Measurements from ENCODE around the gene HYCC2. TPM values are rescaled to one million over a fixed set of nuclear protein-coding genes. Genes with fewer than 3 reads are reported as not detected.
"Not testable (repeated sequence)": the region's sequence is repeated elsewhere in the genome, so short reads cannot be mapped to it uniquely, and the experiment has no call there.

Gene HYCC2
- total RNA-seq, 1 donor from 2014 or later, result 17.1 TPM

DNA sequence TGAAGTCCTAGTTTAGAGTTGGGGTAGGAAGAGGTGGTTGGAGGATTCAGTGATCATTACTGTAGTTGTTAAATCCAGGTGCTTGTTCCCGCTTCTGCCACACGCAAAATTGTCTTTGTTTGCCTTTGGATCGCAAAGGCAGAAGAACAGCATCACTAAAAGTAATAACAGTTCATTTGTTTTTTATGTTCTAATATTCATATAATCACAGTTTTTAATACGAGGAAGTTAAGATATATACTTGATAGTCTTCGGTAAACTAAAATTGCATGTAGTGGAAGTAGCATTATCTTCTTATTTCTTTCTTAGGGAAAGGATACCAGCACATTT is 695 bp upstream of the HYCC2 start:
- peak; percentile 14 for DNase-seq (ENCODE audit: low read depth)

DNA sequence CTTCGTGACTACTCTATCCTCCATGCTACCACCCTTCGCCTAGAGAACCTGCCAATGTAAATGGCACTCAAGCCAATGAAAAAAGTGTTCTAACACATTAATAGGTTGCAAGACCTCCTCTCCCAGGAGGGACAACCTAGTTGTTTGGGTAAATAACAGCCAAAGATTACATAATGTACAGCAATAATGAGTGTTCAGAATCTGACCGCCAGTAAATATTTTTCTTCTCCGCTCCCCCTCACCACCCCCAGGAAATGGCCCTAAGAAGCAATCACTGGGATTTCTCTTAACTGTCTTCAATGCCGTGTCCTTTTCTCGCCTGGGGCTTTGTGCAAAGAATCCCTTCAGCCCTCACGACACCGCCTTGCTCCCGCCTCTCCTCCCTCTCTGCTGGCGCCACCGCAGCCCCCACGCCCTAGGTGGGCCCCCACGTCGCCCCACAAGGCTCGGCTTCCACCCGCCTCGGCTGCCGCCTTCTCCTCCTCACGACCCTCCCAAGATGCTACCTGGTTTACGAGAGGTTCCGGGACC is 458 bp downstream of the HYCC2 start:
- DNase-seq (ENCODE audit: low read depth), result peak; percentile 45

DNA sequence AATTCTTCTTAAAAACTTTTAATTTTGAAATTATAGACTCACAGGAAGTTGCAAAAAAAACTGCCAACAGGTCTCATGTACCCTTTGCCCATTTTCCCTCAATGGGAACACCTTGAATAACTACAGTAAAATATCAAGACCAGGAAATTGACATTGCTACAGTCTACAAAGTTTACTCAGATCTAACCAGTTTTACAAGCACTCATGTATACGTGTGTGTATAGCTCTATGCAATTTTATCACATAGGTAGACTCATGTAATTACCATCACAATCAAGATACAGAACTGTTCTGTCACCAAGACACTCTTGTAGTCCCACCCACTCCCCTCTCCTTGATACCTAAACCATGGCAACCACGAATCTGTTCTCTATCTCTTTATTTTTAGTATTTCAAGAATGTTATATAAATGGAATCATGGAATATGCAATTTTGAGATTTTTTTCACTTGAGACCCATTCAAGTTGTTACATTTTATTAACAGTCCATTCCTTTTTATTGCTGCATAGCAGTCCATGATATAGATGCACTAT is 6.6 kb downstream of the HYCC2 start:
- no peak for DNase-seq (ENCODE audit: low read depth)

DNA sequence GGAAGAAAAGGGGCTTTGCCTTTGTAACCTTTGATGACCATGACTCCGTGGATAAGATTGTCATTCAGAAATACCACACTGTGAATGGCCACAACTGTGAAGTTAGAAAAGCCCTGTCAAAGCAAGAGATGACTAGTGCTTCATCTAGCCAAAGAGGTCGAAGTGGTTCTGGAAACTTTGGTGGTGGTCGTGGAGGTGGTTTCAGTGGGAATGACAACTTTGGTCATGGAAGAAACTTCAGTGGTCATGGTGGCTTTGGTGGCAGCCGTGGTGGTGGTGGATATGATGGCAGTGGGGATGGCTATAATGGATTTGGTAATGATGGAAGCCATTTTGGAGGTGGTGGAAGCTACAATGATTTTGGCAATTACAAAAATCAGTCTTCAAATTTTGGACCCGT is 8.0 kb downstream of the HYCC2 start:
- not testable (repeated sequence) for DNase-seq (ENCODE audit: low read depth)

DNA sequence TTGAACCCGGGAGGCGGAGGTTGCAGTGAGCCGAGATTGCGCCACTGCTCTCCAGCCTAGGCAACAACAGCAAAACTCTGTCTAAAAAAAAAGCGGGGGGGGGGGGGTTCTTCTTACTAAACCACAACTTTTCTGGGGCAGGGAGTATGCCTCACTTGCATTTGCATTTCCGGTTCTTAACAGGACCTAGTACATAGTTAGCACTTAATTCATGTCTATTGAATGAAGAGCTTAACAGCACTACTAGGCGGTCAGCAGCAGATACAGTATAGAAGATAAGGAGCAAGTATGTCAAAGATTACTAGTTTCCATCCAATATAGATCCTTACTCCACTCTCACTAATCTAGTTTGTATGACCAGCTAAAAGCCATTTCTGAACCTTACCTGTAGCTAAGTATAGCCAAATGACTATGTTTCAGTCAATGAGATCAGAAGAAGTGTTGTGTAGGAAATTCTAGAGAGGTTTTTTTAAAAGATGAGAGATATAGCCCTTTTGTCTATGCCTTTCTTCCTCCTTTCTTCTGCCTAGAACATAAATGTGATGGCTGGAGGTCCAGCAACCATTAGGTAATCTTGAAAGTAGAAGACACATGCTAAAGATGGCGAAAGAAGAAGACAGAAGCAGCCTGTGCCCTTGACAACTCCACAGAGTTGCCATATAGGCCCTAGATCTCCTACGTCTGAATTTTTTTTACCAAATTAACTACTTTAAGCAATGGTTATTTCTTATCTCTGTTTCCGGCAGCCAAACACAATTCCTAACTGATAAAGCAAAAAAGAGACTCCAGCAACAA is 11.3 kb downstream of the HYCC2 start:
- no peak for DNase-seq (ENCODE audit: low read depth)

DNA sequence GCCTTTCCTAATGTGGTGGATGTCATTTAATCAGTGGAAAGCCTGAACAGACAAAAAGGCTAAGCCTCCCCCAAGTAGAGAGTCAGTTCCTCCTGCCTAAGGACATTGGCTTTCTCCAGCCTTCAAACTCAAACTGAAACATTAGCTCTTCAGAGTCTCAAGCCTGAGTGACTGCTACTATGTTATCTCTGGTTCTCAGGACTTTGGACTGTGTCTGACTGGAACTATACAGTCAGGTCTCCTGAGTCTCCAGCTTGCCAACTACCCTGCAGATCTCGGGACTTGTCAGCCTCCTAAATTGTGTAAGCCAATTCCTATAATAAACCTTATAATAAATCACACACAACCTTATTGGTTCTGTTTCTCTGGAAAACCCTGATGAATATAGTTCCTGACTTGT is 12.6 kb downstream of the HYCC2 start:
- no peak for DNase-seq (ENCODE audit: low read depth)

DNA sequence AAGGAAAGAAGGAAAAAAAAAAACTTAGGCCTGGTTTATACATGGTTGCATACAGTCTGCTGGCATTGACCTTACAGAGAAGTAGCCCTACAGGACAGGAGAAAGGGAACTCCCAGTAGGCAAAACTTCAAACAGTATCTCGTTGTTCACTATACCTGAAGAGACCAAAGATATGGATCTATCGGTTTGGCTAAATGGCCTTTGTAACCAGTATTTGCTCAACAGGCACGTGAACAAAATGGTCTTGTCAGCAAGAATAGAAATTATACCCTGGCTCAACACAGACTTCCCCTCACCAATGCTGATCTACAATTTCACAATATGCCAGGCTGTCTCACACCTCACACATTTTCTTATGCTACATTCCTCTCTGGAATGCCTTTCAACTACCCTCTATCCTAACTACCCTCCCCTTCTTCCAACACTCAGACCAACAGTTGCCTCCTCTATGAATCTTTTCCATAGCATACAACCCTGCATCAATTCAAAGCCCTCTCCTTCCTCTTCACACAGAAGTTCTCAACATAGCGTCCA is 13.7 kb downstream of the HYCC2 start:
- DNase-seq (ENCODE audit: low read depth), result peak; percentile 32

DNA sequence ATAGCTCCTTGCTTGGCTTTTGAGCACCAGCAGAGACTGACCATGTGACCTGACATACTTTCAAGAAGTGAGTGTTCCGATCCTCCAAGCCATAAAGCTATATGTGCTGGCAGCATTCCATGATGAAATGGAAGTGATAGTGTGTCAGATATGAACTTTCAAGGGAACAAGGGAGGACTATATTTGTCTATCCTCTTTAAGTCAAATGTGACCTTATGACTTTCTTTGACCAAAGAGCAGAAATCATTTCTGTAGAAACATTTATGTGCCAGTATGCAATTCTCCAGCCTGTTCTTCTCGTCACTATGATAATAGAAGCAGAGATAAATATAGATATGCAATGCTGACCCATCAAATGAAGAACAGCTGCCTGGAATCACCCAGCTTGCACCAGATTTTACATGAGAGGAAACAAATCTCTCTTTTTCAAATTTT is 14.4 kb downstream of the HYCC2 start:
- DNase-seq (ENCODE audit: low read depth), result no peak

DNA sequence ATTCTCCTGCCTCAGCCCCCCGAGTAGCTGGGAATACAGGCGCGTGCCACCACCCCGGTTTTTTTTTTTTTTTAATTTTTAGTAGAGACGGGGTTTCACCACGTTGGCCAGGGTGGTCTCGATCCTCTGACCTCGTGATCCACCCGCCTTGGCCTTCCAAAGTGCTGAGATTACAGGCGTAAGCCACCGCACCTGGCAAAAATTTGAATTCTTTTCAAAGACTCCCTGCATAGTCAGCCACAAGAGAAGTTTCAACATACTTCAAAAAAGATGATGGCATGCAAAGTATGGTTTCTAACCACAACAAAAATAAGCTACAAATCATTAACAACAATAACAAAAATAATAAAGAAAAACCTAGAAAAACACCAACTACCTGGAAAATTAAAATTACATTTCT is 22.0 kb downstream of the HYCC2 start:
- no peak for DNase-seq (ENCODE audit: low read depth)

DNA sequence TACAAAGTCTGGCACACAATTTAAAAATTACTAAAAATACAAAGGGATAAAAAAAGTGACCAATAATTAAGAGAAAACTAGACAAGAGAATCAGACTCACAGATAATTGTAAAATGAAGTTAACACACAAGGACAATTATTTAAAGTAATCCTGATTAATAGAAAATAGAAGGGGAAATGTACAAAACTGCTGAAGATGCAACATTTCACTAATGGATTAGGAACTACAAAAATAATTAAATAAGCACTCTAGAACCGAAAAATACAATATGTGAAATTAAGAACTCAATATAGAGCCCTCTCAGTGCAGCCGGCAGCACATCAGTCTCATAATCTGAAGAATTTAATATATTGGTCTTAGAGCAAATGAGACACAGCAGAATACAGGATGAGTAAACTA is 24.6 kb downstream of the HYCC2 start:
- DNase-seq (ENCODE audit: low read depth), result no peak

DNA sequence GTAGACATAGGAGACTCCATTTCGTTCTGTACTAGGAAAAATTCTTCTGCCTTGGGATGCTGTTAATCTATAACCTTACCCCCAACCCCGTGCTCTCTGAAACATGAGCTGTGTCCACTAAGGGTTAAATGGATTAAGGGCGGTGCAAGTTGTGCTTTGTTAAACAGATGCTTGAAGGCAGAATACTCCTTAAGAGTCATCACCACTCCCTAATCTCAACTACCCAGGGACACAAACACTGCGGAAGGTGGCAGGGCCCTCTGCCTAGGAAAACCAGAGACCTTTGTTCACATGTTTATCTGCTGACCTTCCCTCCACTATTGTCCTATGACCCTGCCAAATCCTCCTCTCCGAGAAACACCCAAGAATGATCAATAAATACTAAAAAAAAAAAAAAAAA is 28.4 kb downstream of the HYCC2 start:
- not testable (repeated sequence) for DNase-seq (ENCODE audit: low read depth)

DNA sequence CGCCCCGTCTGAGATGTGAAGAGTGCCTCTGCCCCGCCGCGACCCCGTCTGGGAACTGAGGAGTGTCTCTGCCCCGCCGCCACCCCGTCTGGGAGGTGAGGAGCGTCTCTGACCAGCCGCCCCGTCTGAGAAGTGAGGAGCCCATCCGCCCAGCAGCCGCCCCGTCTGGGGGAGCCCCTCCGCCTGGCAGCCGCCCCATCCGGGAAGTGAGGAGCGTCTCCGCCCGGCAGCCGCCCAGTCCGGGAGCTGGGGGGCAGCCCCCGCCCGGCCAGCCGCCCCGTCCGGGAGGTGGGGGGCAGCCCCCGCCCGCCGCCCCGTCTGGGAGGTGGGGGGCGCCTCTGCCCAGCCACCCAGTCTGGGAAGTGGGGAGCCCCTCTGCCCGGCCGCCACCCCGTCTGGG is 29.0 kb downstream of the HYCC2 start:
- not testable (repeated sequence) for DNase-seq (ENCODE audit: low read depth)

DNA sequence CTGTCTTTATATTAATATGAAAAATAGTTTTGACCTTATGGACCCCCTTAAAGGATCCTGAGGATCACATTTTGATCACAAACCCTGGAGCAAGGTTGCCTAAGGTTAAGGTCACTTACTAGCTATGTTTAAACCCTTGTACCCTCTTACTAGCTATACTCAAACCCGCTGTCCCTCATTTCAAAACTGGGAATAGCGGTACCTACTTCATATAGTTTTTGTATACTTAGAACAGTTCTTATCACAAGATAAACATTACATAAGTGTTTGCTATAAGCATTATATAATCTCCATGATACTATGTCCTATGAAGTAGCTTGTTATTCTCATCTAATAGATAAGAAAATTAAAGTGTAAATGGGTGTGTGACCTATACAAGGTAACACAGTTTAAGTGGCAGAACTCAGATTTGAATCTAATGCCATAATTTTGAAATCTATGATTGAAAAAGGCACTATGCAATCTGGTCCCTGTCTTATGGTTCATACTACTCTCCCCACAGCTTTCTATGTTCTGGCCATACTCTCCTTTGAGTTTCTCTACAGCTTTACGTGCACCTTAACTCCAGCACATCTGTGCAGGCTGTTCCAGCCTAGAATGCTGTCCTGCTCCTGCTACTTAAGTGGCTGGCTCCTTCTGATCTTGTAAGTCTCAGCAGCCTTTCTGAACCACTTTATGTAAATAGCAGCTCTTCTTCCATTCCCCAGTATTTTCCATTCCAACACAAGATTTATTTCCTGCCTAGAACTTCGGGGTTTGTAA is 30.4 kb downstream of the HYCC2 start:
- DNase-seq (ENCODE audit: low read depth), result no peak

DNA sequence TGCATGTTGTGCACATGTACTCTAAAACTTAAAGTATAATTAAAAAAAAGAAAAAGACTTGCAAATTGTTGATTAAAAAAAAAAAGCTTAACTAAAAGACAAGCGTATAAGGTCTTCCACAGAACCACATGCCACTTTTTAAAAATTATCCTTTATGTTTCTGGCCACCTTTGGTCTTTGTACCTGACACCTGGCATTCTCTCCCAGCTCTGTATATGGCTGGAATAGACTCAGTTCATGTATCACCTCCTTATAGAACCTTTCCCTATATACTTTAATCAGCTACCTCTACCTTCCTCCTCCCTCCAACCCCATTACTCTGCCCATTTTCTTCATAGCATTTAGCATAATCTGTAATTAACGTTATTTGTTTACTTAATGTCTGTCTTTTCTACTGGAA is 32.6 kb downstream of the HYCC2 start:
- no peak for DNase-seq (ENCODE audit: low read depth)

DNA sequence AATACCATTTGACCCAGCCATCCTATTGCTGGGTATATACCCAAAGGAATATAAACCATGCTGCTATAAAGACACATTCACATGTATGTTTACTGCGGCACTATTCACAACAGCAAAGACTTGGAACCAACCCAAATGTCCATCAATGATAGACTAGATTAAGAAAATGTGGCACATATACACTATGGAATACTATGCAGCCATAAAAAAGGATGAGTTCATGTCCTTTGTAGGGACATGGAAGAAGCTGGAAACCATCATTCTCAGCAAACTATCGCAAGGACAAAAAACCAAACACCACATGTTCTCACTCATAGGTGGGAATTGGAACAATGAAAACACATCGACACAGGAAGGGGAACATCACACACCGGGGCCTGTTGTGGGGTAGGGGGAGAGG is 33.1 kb downstream of the HYCC2 start:
- not testable (repeated sequence) for DNase-seq (ENCODE audit: low read depth)

DNA sequence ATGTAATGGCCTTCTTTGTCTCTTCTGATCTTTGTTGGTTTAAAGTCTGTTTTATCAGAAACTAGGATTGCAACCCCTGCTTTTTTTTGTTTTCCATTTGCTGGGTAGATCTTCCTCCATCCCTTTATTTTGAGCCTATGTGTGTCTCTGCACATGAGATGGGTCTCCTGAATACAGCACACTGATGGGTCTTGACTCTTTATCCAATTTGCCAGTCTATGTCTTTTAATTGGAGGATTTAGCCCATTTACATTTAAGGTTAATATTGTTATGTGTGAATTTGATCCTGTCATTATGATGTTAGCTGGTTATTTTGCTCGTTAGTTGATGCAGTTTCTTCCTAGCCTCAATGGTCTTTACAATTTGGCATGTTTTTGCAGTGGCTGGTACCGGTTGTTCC is 37.1 kb downstream of the HYCC2 start:
- not testable (repeated sequence) for DNase-seq (ENCODE audit: low read depth)

DNA sequence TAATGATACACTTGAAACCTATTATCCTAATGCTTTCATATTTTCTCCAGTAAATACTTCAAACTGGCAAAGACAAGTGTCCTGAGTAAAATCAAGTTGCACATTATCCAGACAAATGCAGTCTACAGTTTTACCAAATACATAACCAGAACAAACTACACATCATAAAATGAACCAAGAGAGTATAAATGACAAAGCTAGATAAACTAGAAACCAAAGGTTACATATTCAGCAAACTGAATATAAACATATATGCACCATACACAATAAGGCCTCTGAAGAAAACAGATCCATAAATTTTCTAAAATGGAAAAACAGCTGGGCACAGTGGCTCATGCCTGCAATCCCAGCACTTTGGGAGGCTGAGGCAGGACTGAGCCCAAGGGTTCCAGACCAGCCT is 47.0 kb downstream of the HYCC2 start:
- DNase-seq (ENCODE audit: low read depth), result no peak

DNA sequence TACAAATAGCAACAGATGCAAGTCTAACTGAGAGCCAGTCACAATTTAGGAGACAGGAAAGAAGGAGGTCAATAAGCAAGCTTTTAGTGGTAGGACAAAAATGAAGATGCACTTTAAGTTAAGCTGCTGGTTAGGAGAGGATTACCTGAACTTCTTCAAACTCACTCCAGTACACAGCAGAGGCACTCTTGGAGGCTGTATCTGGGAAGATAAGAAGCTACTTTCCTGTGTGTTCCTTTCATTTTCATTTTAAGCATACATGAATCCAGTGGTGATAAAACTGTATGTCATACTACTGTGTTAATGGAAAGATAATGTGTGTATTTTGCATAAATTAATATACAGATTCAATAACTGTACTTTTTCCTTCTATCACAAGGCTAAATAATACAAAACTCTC is 49.6 kb downstream of the HYCC2 start:
- no peak for DNase-seq (ENCODE audit: low read depth)
